Lung (tissue), 12 donors: ENCODE measurements around the gene MRPL12. TPM values are rescaled to one million over a fixed set of nuclear protein-coding genes. Genes with fewer than 3 reads are reported as not detected.

ENCODE experiments used
- ATAC-seq: fragments of 200-7000 bp; cut with Tn5 transposase; one replicate; pipeline ENCODE4 v1.9.1; 2020; ENCODE audit warnings: moderate number of reproducible peaks; ENCODE audit not compliant: insufficient read depth, low FRiP score
- DNase-seq, 3 donors: peaks; one replicate each; pipeline ENCODE4 v3.0.0-alpha.2; 2013 to 2017
- H3K27ac ChIP-seq, 2 donors: one replicate each; pipeline ENCODE4 v1.5.1; 2013; ENCODE audit warnings: mild to moderate bottlenecking in 2 of 2, moderate library complexity in 2 of 2, control low read depth in 1 of 2, inconsistent platforms in 1 of 2, low read depth in 1 of 2, low read length in 1 of 2
- H3K27me3 ChIP-seq, 3 donors: one replicate each; pipeline ENCODE4 v1.5.1; 2013; ENCODE audit warnings: low read length in 2 of 3; ENCODE audit not compliant: control insufficient read depth in 3 of 3, insufficient read depth in 3 of 3
- H3K36me3 ChIP-seq, 4 donors: one replicate each; pipeline ENCODE4 v1.5.1; 2013; ENCODE audit warnings: low read length in 4 of 4, mild to moderate bottlenecking in 1 of 4, moderate library complexity in 1 of 4; ENCODE audit not compliant: control insufficient read depth in 4 of 4, insufficient read depth in 4 of 4
- H3K4me1 ChIP-seq, 5 donors: one replicate each; pipeline ENCODE4 v1.5.1; 2013; ENCODE audit warnings: low read length in 5 of 5, mild to moderate bottlenecking in 2 of 5, moderate library complexity in 1 of 5; ENCODE audit not compliant: control insufficient read depth in 5 of 5, insufficient read depth in 5 of 5
- H3K4me3 ChIP-seq: one replicate; pipeline ENCODE4 v1.5.1; 2013; ENCODE audit warnings: mild to moderate bottlenecking, control low read depth, moderate library complexity
- H3K9ac ChIP-seq, 2 donors: one replicate each; pipeline ENCODE4 v1.5.1; 2013; ENCODE audit warnings: low read length in 2 of 2, control low read depth in 1 of 2; ENCODE audit not compliant: insufficient read depth in 1 of 2
- H3K9me3 ChIP-seq, 4 donors: one replicate each; pipeline ENCODE4 v1.5.1; 2013; ENCODE audit warnings: low read length in 3 of 4, mild to moderate bottlenecking in 1 of 4, moderate library complexity in 1 of 4; ENCODE audit not compliant: control insufficient read depth in 4 of 4, insufficient read depth in 3 of 4
- CTCF ChIP-seq: IDR thresholded peaks from 2 replicates; pipeline ENCODE4 v1.5.1; 2012; ENCODE audit warnings: mild to moderate bottlenecking; ENCODE audit errors: control extremely low read depth, extremely low read depth
- WGBS, 2 donors: extraction: QIAGEN DNeasy Blood & Tissue Kit; methylation state at CpG; one replicate each; pipeline ENCODE4 v1.1.7; 2013; 5-methylcytosine and 5-hydroxymethylcytosine counted together
- polyA plus RNA-seq, 2 donors: library from polyadenylated mRNA; stranded (reverse); fragments of 200-250 nt; gene quantifications; one replicate each; pipeline ENCODE4 v1.2.1, GENCODE V29; 2013
- total RNA-seq, 2 donors: library from RNA; depleted of rRNA in 1 of 2; stranded (reverse); fragments of >200 nt in 1 of 2; gene quantifications; one replicate each; pipeline ENCODE4 v1.2.1, GENCODE V29; 2014 to 2021
- donor health status: control.
- donor health status: control.
- donor health status: Bipolar disorder and iron deficiency.
- donor health status: healthy.
- donor health status: DM: yes; HTN: yes; CAD: no.

MRPL12 gene
- total and polyA plus RNA-seq, 4 donors: 6.1 to 154 (median 104) TPM

DNA sequence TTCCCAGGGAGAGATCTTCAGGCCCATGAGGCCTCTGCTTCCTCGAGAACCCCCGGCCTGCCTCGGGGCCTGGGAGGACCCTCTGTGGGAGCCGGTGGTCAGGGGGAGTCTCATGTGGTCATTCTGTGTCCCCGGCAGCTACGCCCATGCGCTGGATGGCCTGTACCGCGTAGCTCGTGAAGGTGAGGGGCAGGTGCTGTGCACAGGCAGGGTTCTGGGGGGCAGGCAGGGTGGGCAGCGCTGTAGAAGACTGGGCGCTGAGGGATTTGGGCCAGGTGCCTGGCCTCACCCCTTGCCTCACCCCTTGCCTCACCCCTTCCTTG, 13.5 kb downstream of the MRPL12 start:
- ATAC-seq (no peak), DNase-seq (no peak)
- Histone ChIP-seq H3K9me3 (no peaks in the 10 kb centered on the region), H3K9ac (no peak overlapping the region), H3K27ac (no peak overlapping the region), H3K4me3 (no peak overlapping the region), H3K36me3 (peaks cover 0 to 2% (median 0%) of the 10 kb centered on the region in 4 donors), H3K4me1 (peaks cover 0 to 20% (median 2%) of the 10 kb centered on the region in 5 donors), H3K27me3 (no peaks in the 10 kb centered on the region)
- 96 to 98% methylated on average over 12 of the region's 12 CpGs for WGBS, 2 donors
- TF ChIP-seq CTCF: no peak

DNA sequence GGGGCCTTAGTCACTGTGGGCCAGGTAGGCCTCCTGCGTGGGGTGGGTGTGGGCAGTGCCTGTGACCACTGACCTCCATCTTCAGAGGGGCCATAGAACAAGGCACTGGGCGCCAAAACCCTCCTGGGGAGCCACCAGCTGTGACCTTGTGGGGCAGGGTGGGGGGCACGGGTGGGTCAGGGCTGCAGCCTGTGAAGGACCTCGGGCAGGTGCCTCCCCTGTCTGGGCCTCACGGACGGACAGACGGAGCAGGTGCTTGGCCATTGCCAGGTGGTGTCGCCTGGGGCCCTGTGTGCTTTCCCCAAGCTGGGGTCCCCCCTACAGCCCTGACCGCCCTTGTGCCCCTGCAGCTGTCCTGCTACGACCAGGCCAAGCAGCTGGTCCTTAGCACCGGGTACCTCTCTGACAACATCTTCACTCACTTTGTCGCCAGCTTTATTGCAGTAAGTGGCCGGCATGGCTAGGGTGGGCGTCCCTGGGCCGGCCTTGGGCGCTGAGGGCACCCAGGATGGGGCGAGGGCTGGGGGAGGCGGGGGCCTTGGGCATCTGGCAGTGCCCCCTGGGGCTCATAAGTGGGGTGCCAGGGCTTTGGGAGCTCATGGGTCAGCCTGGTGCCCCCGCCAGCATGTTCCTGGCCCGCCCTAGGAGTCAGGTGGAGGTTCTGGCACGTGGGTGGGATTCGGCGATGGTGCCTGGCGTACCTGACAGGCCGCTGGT, 14.0 kb downstream of the MRPL12 start:
- DNase-seq (no peak), ATAC-seq (no peak)
- Histone ChIP-seq H3K27me3 (no peaks in the 10 kb centered on the region), H3K4me3 (no peak overlapping the region), H3K36me3 (peaks cover 0 to 2% (median 0%) of the 10 kb centered on the region in 4 donors), H3K9me3 (no peaks in the 10 kb centered on the region), H3K27ac (no peak overlapping the region), H3K9ac (no peak overlapping the region), H3K4me1 (peaks cover 0 to 21% (median 2%) of the 10 kb centered on the region in 5 donors)
- no peak for TF ChIP-seq CTCF
- 96 to 97% methylated on average over 25 of the region's 25 CpGs for WGBS, 2 donors

- WGBS, 2 donors: 97% methylated on average over 9 of the region's 9 CpGs
- Histone ChIP-seq H3K27me3 (no peaks in the 10 kb centered on the region), H3K4me1 (peaks cover 0 to 21% (median 5%) of the 10 kb centered on the region in 5 donors), H3K9ac (no peak overlapping the region), H3K36me3 (peaks cover 0 to 2% (median 0%) of the 10 kb centered on the region in 4 donors), H3K27ac (no peak overlapping the region), H3K4me3 (no peak overlapping the region), H3K9me3 (no peaks in the 10 kb centered on the region)
- DNase-seq (no peak), ATAC-seq (no peak)
- no peak for TF ChIP-seq CTCF
Observed at GRCh38 chr17:81717766-81718089, 14.6 kb downstream of the MRPL12 start.
